Suppressor macrophage treated with lipopolysaccharide for 4 hours (primary cell): Measurements from ENCODE around the gene VPS33A.
"Not testable (repeated sequence)": the region's sequence is repeated elsewhere in the genome, so short reads cannot be mapped to it uniquely, and the experiment has no call there.

ENCODE experiments used
- DNase-seq: peaks from one replicate; pipeline ENCODE4 v3.0.0-alpha.2; 2020

VPS33A gene

DNA sequence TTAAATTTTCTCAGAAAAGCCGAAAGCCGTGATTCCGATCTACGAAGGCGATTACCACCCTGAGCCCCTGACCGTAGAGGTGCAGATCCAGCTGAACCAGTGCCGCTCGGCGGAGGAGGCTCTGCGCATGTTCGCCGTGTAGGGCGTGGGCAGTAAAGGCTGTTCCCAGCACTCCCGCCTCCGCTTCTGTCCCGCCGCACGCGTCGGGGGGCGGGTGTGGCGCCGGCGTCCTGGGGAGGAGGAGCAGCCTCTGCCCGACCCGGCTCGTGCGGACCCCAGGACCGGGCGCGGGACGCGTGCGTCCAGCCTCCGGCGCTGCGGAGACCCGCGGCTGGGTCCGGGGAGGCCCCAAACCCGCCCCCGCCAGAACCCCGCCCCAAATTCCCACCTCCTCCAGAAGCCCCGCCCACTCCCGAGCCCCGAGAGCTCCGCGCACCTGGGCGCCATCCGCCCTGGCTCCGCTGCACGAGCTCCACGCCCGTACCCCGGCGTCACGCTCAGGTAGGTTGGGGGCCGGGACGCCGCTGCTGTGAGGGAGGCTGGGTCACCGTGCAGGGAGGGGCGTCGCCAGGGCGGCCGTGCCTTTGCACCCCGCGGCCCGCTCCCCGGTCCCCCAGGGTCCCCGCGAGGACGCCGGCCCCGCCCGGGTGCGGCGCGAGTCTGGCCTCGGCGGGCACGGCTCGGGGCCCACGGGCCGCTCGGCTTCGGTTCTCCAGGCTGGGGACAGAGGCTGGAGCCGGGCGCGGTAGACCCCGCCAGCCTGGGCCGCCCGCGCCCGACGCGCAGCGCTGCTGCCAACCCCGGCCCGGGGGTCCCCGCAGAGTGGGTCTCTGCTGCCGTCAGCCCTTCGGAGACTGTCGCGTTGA, 62.8 kb downstream of the VPS33A start, which contains the start of gene B3GNT4:
B3GNT4 (plus strand) TSS at position 409 of the 866 bp plus-strand sequence. CDS start 910 bp downstream, outside the sequence.
- DNase-seq = peak; percentile 42

DNA sequence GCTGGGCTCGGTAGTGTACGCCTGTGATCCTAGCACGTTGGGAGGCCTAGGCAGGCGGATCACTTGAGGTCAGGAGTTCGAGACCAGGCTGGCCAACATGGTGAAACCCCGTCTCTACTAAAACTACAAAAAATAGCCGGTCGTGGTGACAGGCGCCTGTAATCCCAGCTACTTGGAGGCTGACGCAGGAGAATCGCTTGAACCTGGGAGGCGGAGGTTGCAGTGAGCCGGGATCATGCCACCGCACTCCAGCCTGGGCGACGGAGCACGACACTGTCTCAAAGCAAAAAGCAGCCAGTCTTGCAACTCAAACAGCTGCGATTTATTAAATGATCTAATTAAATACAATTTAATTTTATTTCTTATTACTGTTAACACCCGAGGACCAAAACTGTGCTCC, 63.5 kb downstream of the VPS33A start:
- not testable (repeated sequence) for DNase-seq

DNA sequence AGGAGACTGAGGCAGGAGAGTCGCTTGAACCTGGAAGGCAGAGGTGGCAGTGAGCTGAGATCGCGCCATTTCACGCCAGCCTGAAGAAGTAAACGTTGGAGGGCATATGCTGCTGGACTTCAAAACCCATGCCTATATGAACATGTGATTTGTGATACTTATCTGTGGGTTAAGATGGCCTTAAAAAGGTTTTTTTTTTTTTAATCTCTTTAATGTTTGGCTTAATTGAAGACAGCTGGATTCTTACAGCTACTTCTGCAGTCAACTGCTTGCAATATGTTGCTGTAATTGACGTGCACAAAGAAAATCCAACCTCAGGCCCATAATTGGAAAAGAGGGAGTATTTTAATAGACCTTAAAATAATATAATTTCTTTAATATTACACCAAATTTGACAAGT, 64.3 kb downstream of the VPS33A start:
- DNase-seq = no peak

DNA sequence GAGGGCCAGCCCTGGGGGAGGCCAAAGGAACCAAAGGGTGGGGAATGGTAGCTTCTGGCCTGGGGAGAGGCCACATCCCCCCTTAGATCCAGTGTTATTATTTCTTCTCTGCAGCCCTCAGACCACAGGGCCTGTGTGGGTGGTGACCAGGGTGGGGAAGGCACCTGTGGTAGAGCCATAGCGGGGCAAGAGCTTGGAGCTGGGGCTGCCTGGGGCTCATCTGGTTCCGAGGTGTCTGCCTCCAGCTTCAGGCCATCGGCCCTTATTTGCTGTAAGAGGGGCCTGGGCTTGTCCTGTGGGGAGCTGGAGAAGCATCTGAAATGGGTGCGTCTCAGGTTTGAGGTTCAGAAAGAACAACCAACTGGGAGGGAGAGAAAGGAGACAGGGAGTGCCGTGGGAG, 64.9 kb downstream of the VPS33A start:
- no peak for DNase-seq

DNA sequence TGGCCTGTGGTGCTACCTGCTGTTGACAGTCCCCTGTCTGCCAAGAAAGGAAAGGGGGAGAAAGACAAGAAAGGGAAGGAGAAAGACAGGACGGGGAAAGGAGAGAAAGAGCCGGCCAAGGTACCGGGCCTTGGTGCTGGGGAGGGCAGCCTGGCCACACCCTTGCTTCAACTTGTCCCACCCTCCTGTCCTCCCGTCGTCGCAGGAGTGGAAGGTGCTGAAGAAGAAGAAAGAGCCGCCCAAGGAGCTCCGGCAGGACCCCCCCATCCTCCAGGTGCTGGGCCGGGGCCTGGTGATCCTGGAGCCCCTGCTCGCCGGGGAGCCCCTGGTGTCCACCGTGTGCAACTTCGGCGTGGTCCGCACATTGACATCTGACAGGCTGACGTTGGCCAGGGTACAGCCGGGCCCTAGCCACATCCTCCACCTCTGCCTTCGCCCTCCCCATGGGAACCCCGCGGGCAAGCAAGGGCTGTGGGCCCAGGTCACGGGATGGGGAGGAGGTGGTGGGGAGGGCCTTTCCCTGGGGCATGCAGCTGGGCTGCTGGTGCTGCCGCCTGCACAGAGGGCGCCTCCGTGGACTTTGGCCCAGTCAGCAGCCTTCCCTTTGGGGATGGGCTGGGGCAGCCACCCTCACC, 65.6 kb downstream of the VPS33A start:
- DNase-seq = no peak

DNA sequence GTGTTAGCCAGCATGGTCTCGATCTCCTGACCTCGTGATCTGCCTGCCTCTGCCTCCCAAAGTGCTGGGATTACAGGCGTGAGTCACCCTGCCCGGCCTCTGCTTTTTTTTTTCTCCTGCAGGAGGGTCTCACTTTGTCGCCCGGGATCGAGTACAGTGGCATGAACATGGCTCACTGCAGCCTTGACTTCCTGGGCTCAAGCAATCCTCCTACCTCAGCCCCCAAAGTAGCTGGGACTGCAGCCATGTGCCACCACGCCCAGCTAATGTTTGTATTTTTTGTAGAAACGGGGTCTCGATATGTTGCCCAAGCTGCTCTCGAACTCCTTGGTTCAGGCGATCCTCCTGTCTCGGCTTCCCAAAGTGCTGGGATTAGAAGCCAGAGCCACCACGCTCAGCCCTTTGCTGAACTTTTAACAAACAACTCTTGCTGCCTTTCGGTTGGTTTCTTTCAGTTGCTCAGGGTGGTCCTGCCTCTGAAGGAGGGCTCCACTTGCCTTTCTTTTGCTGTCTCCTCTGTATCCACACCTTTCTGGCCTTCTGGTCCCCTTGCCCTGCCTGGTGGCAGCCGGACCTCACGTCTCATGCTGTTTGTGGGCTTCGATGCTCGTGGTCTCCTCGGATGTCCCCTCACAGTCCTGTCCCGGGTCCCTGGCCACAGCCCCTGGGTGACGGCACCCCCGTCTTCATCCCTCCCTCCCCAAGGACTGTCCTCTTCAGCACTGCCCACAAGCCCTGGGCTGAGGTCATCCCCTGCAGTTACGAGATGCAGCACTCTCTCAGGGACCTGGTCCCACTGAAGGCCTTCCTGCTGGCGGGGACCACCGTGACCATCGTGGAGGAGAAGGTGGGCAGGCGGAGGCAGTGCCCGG, 66.6 kb downstream of the VPS33A start:
- no peak for DNase-seq

DNA sequence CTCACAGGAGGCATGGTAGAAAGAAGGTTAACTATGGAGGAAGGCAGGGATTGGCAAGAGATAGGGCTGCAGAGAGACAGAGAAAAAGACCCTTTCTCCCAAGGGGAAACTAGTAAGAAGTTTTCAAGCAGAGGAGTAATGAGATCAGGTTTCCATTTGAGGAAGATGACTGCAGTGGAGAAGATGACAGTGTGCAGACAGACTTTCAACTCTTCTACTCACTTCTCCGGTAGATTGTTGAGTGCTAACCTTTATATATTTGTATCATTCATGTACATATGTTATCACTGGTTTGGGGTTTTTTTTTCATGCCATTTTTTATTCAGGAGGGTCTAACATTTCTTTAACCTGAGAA, 68.7 kb downstream of the VPS33A start:
- DNase-seq = peak; percentile 41

DNA sequence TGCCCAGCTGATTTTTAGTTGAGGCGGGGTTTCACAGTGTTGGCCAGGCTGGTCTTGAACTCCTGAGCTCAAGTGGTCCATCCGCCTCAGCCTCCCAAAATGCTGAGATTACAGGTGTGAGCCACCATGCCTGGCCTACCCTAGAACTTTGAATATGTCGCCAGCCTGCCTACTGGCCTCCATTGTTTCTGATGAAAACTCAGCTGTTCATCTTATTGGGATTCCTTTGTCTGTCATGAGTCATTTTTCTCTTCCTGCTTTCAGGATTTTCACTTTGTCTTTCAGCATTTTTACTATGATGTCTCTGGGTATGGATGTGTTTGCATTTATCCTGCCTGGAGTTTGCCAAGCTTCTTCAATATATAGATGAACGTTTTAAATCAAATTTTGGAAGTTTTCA, 70.9 kb downstream of the VPS33A start:
- DNase-seq = no peak

DNA sequence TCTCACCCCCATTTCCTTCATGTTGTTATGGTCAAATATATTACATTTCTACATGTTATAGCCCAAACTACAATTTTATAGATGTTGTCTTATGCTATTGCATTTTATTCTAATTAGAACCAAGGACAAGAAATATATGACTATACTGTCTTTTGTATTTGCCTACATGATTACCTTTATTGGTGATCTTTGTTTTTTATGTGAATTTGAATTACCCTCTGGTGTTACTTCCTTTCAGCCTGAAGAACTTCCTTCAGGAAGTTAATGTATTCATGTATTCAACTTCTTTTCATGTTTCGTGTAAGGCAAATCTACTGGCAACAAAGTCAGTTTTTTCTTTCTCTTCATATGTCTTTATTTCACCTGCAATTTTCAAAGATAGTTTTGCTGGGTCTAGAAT, 71.5 kb downstream of the VPS33A start:
- no peak for DNase-seq

DNA sequence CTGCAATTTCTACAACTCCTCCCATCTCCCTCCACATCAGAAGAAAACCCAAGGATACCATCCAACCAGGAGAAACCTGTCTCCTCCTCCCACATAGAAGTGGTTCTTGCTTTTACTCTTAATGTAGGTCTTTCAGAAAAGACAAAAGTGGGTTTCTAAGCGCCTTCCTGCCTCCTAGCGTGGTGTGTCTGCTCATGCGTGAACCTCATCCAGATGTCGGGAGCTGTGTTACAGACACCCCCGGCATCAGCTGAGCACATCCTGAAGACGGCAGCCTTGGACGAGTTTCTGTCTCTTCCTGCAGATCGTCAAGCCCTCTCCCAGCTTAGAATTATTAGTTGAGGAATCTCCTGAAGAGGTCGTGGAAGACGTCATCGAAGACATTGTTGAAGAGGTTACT, 73.9 kb downstream of the VPS33A start:
- no peak for DNase-seq

DNA sequence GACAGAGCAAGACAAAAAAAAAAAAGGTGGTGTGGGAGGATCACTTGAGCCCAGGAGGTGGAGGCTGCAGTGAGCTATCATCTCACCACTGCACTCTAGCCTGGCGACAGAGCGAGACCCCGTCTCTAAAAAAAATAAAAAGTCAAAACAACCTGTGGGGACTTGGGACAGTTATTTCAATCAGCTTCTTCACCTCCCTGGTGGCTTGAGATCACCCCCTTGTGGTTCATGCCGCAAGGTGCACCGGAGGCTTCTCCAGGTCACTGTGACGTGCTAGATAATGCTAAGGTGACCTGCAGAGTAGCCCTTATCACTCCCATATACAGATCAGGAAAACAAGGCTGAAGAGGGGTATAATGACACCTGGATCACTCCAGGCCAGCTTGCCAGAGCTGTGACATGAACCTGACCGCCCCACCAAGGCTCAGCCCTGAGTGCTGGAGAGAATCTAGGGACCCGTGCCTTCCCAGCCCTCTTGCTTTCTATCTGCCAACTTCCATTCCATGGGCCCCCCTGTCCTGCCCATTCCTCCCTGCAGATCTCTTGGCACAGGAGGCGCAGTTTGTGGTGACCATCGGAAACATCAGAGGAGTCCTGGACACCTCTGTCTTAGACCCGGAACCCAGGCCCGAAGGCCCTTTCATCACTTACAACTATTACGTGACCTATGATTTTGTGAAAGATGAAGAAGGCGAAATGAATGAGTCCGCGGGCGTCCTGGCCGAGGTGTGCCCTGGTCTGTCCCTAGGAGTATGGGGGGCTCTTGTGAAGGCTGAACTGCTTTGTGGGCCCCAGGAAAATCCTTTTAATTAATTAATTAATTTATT, 75.2 kb downstream of the VPS33A start:
- DNase-seq = peak; percentile 59

DNA sequence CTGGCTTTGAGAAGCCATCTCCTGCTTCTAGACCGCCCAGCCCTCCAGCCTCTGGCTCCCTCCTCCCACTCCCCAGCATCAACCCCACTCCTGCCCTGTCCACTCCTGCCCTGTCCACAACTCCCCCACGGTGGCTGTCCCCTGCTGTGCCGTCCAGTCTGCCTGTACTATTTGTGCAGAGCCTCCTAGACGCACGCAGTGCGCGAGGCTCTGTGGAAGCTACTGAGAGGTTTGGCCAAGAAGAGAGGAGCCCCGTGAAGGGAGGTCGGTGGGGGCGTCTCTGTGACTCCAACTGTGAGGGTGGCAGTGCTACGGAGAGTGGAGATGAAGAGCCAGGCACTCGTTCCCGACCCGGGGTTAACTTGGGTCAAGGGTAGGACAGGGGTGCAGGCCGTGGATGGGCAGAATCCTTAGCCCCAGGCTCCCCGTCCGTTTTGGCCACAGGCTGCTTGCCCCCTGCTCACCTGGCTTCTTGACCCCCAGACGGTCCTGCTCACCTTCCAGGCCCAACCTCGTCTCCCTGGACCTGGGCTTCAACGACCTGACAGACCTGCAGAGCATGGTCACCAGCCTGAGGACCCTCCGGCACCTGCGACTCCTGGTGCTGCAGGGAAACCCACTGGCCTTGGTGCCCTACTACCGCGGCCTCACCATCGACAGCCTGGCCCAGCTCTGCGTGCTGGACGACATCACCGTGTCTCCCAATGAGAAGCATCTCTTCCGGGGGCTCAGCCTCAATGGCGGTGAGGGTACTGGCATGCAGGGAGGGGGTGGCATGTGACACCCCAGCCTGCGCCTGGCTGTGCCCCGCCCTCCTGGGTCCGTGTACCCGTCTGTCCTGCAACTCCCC, 76.4 kb downstream of the VPS33A start:
- no peak for DNase-seq

DNA sequence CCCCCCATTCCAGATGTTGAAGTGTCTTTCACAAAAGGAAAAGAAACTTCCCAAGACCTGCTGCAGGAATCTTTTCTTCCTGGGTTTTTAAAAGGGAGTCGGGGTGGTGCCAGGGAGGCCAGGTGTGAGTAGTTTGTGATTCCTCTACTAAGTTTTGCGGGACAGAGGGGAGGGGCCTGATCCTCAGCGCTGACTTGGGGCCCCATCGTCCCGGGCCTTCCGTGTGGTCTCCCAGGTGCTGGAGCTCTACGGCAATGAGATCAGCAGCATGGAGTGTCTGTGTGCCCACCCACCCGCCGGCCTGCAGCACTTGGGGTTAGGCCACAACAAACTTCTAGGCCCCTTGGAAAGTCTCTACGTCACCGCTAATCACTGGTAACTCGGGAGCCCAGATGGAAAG, 78.8 kb downstream of the VPS33A start:
- DNase-seq = no peak

DNA sequence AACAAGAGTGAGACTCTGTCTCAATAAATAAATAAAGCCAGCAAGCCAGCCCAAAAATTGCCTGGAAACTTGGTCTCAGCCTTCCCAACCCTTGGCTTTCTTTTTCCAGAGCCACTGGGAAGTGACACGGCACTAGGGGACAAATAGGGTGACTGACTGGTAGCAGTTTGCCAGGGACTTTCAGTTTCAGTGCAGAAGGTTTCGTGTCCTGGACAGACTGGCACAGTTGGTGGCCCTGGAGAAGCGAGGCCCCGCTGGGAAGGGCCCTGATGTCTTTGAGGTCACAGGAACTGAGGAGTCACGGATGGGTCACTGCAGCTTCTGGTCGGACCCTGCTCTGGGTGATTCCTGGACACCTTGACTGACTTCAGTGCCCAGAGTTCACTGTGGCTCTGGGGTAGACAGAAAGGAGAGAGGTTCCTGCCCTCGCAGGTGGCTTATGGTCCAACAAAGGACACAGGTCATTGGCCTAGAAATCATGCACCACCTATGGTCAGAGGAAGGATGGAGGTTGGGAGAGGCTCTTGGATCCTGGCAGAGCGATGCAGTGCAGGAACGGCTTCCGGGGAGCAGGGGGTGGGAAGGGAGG, 80.7 kb downstream of the VPS33A start:
- peak; percentile 19 for DNase-seq

DNA sequence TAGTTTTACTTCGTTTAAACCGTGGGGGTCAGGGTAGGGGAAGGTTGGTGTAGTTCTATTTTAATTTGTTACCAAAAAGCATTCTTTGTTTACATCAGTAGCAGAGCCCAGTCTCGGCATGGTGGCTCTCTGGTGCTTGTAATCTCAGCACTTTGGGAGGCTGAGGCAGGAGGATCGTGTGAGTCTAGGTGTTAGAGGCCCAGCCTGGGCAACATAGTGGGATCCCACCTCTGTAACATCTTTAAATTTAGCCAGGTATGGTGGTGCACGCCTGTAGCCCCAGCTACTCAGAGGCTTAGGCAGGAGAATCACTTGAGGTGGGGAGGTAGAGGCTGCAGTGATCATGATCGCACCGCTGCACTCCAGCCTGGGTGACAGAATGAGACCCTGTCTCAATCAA, 81.2 kb downstream of the VPS33A start:
- no peak for DNase-seq

DNA sequence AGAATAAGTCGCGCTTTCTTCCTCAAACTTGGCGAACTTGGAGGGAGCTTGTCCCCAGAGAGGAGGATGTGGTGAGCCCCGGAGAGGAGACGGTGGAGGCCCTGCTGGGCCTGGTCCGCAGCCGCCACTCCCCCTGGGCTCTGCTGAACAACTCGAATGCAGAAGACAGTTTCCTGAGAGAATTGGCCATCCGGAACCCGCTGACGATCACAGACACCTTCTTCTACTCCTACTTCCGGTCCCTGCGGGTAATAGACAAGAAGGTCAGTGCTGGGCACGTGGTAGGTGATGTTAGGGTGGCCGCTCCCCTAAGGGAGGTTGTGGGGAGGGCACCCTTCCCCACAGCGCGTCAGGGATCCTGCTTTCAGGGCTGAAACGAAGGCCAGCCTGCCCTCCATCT, 81.8 kb downstream of the VPS33A start:
- DNase-seq = peak; percentile 16

DNA sequence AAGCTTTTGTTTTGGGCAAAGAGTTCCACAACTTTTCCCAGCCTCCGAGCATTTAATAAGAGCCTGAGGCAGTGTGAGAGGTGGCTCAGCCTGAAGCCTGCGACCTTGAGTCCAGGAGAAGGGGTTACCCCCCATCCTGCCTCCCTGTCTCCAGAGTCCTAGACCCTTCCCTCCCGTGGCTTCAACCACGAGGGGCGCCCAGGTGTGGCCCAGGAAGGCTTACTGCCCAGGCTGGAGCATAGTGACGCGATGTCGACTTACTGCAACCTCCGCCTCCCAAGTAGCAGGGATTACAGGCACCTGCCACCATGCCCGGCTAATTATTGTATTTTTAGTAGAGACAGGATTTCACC, 82.7 kb downstream of the VPS33A start:
- DNase-seq = no peak

DNA sequence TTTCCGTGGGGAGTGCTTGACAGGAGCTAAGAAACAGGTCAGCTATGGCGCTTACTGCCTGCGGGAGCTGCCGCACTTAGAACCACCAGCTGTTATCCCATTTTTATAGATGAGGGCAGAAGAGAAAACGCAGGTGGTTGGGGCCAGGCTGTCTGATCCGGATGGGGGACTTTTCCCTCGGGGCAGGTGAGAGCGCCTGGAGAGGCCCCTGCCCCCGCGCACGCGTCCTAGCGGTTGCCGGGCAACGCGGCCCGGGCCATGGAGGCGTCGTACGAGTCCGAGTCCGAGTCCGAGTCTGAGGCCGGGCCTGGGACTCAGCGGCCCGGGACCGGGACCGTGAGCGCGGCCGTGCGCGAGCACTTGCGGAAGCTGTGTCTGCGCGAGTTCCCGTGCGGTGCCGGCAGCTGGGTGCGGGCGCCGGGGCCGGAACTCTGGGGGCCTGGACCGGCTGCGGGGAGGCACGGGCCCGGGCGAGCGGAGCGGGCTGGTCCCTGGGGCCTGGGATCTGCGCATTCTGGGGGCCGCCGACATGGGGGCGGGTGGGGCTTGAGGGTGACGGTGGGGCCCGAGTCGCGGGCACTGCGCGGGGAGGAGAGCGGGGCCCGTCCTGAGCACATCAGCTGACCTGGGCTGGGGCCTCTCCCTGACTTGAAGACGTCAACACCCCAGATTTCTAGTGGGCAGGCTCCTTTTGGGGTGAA, 83.3 kb downstream of the VPS33A start, which contains the start of gene LRRC43:
LRRC43 (plus strand) TSS at position 237 of the 701 bp plus-strand sequence; CDS start at position 259, 22 bp downstream.
- DNase-seq = peak; percentile 48
